CD8-positive, alpha-beta memory T cell (primary cell): ENCODE results near the gene FBXL19. TPM values are rescaled to one million over a fixed set of nuclear protein-coding genes. Genes with fewer than 3 reads are reported as not detected.

ENCODE experiments used
- CTCF ChIA-PET: fragments of 350-600 bp; sonication (Branson Sonifier 250); formaldehyde crosslinking; loops from one replicate; lab custom pipeline; 2021; ENCODE audit warnings: antibody characterized with exemption; lab: Charles Lee
- POLR2A ChIA-PET: fragments of 350-600 bp; sonication (Branson Sonifier 250); formaldehyde crosslinking; loops from one replicate; lab custom pipeline; 2021; ENCODE audit warnings: antibody characterized with exemption; lab: Charles Lee
- DNase-seq, 5 donors: peaks; one replicate each; pipeline versions ENCODE4 v3.0.0 to v3.0.0-alpha.2; 2020 to 2022; ENCODE audit warnings: mixed read lengths in 1 of 5
- H3K27ac ChIP-seq: one replicate; pipeline ENCODE4 v1.7.0; 2013; ENCODE audit warnings: low read depth, mild to moderate bottlenecking, low read length, moderate library complexity
- H3K27me3 ChIP-seq: 2 replicates; pipeline ENCODE4 v1.7.0; 2013; ENCODE audit warnings: low read length, mild to moderate bottlenecking; ENCODE audit not compliant: insufficient read depth, poor library complexity, severe bottlenecking
- H3K36me3 ChIP-seq: 2 replicates; pipeline ENCODE4 v1.7.0; 2013; ENCODE audit warnings: mild to moderate bottlenecking, low read length, moderate library complexity; ENCODE audit not compliant: insufficient read depth
- H3K4me1 ChIP-seq: 2 replicates; pipeline ENCODE4 v1.7.0; 2013; ENCODE audit warnings: mild to moderate bottlenecking, low read length, moderate library complexity; ENCODE audit not compliant: insufficient read depth
- H3K4me3 ChIP-seq: 2 replicates; pipeline ENCODE4 v1.7.0; 2013; ENCODE audit warnings: mild to moderate bottlenecking, low read length
- H3K9me3 ChIP-seq: 2 replicates; pipeline ENCODE4 v1.7.0; 2013; ENCODE audit warnings: mild to moderate bottlenecking, low read length
- H3K27ac Mint-ChIP-seq, 8 donors: one replicate each; pipeline ENCODE4 v1.8.0; 2020 to 2021; ENCODE audit warnings: mixed read lengths in 8 of 8, mild to moderate bottlenecking in 6 of 8, inconsistent platforms in 3 of 8, moderate library complexity in 3 of 8
- H3K27me3 Mint-ChIP-seq, 2 donors: one replicate each; pipeline ENCODE4 v1.8.0; 2020 to 2021; ENCODE audit warnings: mixed read lengths in 2 of 2, mild to moderate bottlenecking in 1 of 2, moderate library complexity in 1 of 2
- H3K36me3 Mint-ChIP-seq, 3 donors: one replicate each; pipeline ENCODE4 v1.8.0; 2020 to 2021; ENCODE audit warnings: mixed read lengths in 3 of 3, inconsistent platforms in 1 of 3, mild to moderate bottlenecking in 1 of 3
- H3K4me1 Mint-ChIP-seq, 3 donors: one replicate each; pipeline ENCODE4 v1.8.0; 2020 to 2021; ENCODE audit warnings: mixed read lengths in 3 of 3, inconsistent platforms in 1 of 3, mild to moderate bottlenecking in 1 of 3
- H3K4me3 Mint-ChIP-seq, 7 donors: one replicate each; pipeline ENCODE4 v1.8.0; 2020 to 2021; ENCODE audit warnings: mixed read lengths in 7 of 7, mild to moderate bottlenecking in 6 of 7, moderate library complexity in 4 of 7, inconsistent platforms in 2 of 7
- H3K9me3 Mint-ChIP-seq, 5 donors: one replicate each; pipeline ENCODE4 v1.8.0; 2020 to 2022; ENCODE audit warnings: mixed read lengths in 5 of 5, mild to moderate bottlenecking in 3 of 5, moderate library complexity in 2 of 5, inconsistent platforms in 1 of 5
- polyA plus RNA-seq: library from polyadenylated mRNA; unstranded; fragments of 300-500 nt; fragmentation: Illumina TruSeq; gene quantifications from one replicate; pipeline ENCODE4 v1.2.3, GENCODE V29; 2021
- total RNA-seq, 2 experiments: library from RNA; stranded (reverse); gene quantifications; one replicate each; pipeline ENCODE4 v1.2.3, GENCODE V29; 2021

Gene FBXL19
- total and polyA plus RNA-seq, 3 experiments from 2014 or later = 0.25 to 29.2 (median 28.7) TPM

DNA sequence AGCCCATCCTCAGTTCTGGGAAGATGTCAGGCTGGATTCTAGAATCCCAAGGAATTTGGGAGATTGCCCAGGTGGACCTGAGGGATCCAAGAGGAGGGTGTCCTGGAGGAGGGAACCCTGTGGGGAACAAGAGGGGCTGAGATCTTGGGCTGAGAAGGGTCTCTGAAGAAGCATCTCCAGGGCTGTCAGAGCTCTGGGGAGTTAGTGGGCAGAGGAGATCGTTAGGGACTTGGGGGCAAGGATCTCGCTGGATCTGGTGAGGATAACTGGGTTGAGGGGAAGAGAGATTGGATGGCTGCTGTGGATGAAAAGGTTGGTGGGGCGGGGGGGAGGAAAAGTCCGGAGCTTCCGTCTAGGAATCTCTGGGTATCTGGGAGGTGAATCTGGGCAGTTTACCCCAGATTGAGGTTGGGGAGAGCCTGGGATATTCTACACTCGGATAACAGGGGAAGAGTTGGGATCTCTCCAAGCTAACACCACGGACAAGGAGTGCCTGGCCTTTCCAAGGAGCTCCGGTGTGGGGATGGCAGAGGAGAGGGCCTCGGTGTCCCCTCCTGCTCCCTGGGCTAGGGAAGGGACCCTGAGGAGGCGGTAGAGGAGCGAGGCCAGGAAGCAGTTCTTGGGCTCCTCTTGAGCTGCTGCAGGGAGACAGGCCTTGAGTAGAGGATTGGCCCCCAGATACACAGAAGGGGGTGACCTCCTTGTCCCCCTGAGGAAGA lies 1.7 kb downstream of the FBXL19 start:
- H3K36me3 ChIP-seq = no peaks in the 10 kb centered on the region
- H3K4me3 Mint-ChIP-seq = peak overlapping the region; percentile 64 to 84 (median 71)
- H3K9me3 Mint-ChIP-seq = no peaks in the 10 kb centered on the region
- ChIA-PET CTCF (interaction anchor here (1.0 to 2.1 kb wide), 3 partner anchors 10 to 18 kb away, joined by 4 to 5 read pairs (median 4); no protein-coding TSS in a partner anchor), POLR2A (no interaction called here)
- H3K9me3 ChIP-seq = no peaks in the 10 kb centered on the region
- H3K4me3 ChIP-seq = no peak overlapping the region
- H3K27me3 Mint-ChIP-seq = no peaks in the 10 kb centered on the region
- peak overlapping the region in 7 of 8 donors; percentile 9 to 88 (median 46) for H3K27ac Mint-ChIP-seq
- no peak overlapping the region for H3K27ac ChIP-seq
- no peaks in the 10 kb centered on the region for H3K27me3 ChIP-seq
- no peak for DNase-seq
- no peaks in the 10 kb centered on the region for H3K4me1 ChIP-seq
- peaks cover 15 to 33% (median 16%) of the 10 kb centered on the region in 3 donors for H3K4me1 Mint-ChIP-seq
- peaks cover 0 to 20% (median 0%) of the 10 kb centered on the region in 3 donors for H3K36me3 Mint-ChIP-seq

DNA sequence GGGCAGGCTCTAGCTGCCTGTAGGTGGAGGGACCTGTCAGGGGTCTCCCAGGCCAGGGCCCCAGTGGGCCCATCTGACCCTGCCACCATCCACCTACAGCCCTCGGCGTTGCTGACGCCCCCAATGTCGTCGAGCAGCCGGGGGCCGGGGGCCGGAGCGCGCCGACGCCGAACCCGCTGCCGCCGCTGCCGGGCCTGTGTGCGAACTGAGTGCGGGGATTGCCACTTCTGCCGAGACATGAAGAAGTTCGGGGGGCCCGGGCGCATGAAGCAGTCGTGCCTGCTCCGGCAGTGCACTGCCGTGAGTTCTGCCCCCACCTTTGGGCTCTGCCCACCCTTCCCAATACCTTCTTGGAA lies 2.2 kb downstream of the FBXL19 start:
- H3K9me3 ChIP-seq = no peaks in the 10 kb centered on the region
- POLR2A ChIA-PET = no interaction called here
- H3K27ac Mint-ChIP-seq = peak overlapping the region in 2 of 8 donors; percentile 41 to 46

DNA sequence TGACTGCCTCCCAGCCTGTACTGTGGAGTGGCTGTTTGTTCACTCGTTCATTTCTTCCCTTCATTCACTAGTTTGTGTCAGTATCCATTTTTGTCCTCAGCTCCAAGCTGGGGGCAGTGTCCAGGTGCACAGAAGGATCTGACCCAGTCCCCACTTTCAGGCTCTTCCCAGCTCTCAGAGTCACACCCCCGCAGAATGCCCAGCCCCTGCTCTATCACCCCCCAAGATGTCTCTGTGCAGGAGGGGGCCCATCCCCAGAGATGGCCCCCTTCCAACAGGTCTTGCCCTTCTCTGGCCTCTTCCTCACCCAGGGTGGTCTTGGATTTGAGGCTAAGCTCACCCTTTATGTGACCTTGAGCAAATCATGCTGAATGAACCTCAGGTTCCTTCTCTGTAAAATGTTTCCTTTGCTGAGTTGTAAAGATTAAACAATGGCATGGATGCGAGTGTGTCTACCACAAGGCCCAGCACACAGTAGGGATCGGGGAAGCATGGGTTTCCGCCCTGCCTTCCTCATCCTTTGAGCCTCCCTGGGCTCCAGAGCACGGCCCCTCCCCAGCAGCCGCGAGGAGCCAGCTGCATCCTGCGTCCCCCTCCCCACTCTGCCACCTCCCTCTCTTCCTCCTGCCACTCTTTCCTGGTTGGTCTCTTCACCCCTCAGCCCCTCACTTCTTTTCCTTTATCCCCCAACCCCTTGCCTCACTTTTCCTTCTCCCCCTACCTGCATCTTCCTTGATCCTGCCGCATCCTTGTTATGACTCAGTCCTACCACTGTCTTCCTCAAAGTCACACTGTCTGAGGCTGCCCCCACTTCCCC lies 2.8 kb downstream of the FBXL19 start:
- ChIA-PET POLR2A (interaction anchor here (1.5 kb wide), 1 partner anchor 10 kb away, joined by 3 read pairs; no protein-coding TSS in a partner anchor), CTCF (interaction anchor here (0.6 to 2.1 kb wide), 5 partner anchors 8 to 82 kb away, joined by 3 to 7 read pairs (median 4); no protein-coding TSS in a partner anchor)
- Mint-ChIP-seq H3K4me3 (peak overlapping the region; percentile 29 to 87 (median 52)), H3K36me3 (peaks cover 0 to 29% (median 3%) of the 10 kb centered on the region in 3 donors), H3K4me1 (peaks cover 15 to 33% (median 16%) of the 10 kb centered on the region in 3 donors), H3K27me3 (no peaks in the 10 kb centered on the region), H3K9me3 (no peaks in the 10 kb centered on the region), H3K27ac (peak overlapping the region in 5 of 8 donors; percentile 33 to 83 (median 43))
- H3K27ac ChIP-seq = no peak overlapping the region
- H3K36me3 ChIP-seq = no peaks in the 10 kb centered on the region
- H3K9me3 ChIP-seq = no peaks in the 10 kb centered on the region
- no peak for DNase-seq
- no peaks in the 10 kb centered on the region for H3K27me3 ChIP-seq
- H3K4me3 ChIP-seq = no peak overlapping the region
- no peaks in the 10 kb centered on the region for H3K4me1 ChIP-seq

More for the DNA sequence above, 2.2 kb downstream of the FBXL19 start:
- H3K4me3 ChIP-seq = no peak overlapping the region
- no peaks in the 10 kb centered on the region for H3K27me3 Mint-ChIP-seq
- H3K4me3 Mint-ChIP-seq = peak overlapping the region in 4 of 7 donors; percentile 29 to 87 (median 70)
- DNase-seq = no peak
- H3K27me3 ChIP-seq = no peaks in the 10 kb centered on the region
- peaks cover 0 to 23% (median 0%) of the 10 kb centered on the region in 3 donors for H3K36me3 Mint-ChIP-seq
- H3K9me3 Mint-ChIP-seq = no peaks in the 10 kb centered on the region
- H3K36me3 ChIP-seq = no peaks in the 10 kb centered on the region
- peaks cover 15 to 33% (median 16%) of the 10 kb centered on the region in 3 donors for H3K4me1 Mint-ChIP-seq
- H3K4me1 ChIP-seq = no peaks in the 10 kb centered on the region
- CTCF ChIA-PET = interaction anchor here (1.4 to 2.1 kb wide), 2 partner anchors 9 to 17 kb away, joined by 4 to 5 read pairs; no protein-coding TSS in a partner anchor
- H3K27ac ChIP-seq = no peak overlapping the region

DNA sequence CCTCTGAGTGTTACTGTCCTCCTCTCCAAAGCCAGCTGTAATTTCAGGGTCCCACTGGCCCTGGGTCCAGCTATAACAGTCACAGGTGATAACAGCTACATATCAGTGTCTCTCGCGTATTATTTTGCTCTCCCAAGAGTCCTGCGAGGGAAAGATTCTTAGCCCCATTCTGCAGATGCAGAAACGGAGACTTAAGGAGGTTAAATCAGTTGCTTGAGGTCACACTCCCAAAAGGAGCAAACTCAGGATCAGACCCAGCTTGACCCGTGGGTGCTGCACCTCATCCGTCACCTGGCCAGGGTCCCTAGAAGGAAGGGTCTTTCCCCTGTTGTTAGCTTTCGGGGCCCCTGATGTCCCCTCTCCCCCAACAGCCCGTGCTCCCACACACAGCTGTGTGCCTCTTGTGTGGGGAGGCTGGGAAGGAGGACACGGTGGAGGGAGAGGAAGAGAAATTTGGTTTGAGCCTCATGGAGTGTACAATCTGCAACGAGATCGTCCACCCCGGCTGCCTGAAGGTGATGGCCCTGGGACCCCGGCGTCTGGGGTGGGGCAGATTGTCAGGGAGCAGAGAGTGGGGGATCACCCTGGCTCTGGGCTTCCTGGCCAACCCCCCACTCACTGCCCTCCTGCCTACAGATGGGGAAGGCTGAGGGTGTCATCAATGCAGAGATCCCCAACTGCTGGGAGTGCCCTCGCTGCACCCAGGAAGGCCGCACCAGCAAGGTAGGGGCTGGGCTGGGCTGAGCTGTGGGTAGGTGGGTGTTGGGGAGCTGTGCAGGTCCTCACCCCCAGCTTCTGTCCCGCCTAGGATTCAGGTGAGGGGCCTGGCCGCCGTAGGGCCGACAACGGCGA lies 3.8 kb downstream of the FBXL19 start:
- POLR2A ChIA-PET = interaction anchor here (1.5 kb wide), 1 partner anchor 9 kb away, joined by 3 read pairs; no protein-coding TSS in a partner anchor
- Histone ChIP-seq H3K4me1 (no peaks in the 10 kb centered on the region), H3K9me3 (no peaks in the 10 kb centered on the region), H3K27ac (no peak overlapping the region), H3K4me3 (no peak overlapping the region), H3K36me3 (peaks cover 2% of the 10 kb centered on the region), H3K27me3 (no peaks in the 10 kb centered on the region)
- no peak overlapping the region for H3K27ac Mint-ChIP-seq
- H3K36me3 Mint-ChIP-seq = peaks cover 0 to 31% (median 3%) of the 10 kb centered on the region in 3 donors
- no peaks in the 10 kb centered on the region for H3K27me3 Mint-ChIP-seq
- CTCF ChIA-PET = interaction anchor here (0.6 to 1.2 kb wide), 4 partner anchors 9 to 83 kb away, joined by 3 to 7 read pairs (median 3); no protein-coding TSS in a partner anchor
- peak overlapping the region in 1 of 7 donors; percentile 28 for H3K4me3 Mint-ChIP-seq
- no peak for DNase-seq
- no peaks in the 10 kb centered on the region for H3K9me3 Mint-ChIP-seq
- peaks cover 11 to 29% (median 15%) of the 10 kb centered on the region in 3 donors for H3K4me1 Mint-ChIP-seq

DNA sequence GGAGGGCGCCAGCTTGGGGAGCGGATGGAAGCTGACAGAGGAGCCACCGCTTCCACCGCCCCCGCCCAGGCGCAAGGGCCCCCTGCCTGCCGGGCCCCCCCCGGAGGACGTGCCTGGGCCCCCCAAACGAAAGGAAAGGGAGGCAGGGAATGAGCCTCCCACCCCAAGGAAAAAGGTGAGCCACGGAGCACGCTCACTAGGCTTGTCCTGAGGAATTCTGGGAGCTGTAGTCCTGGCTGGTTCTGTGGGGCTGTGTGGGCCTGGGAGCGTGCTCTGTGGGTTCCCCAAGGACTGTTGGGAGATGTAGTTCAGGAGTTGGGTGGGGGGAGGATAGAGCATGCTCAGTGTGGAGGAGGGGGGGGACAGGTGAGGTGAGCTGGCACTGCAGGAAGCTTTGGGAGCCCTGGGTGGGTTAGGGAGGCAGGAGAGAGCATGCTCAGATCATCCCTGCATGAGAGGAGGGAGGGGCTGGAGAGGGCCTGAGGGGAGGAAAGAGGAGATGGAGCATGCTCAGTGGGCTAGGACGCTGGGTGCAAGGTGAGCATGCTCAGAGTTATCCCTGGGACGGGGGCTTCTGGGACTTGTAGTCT lies 4.5 kb downstream of the FBXL19 start:
- H3K9me3 Mint-ChIP-seq = no peaks in the 10 kb centered on the region
- H3K4me1 Mint-ChIP-seq = peaks cover 9 to 27% (median 12%) of the 10 kb centered on the region in 3 donors
- peak overlapping the region in 1 of 7 donors; percentile 44 for H3K4me3 Mint-ChIP-seq
- Histone ChIP-seq H3K9me3 (no peaks in the 10 kb centered on the region), H3K4me1 (no peaks in the 10 kb centered on the region), H3K27me3 (no peaks in the 10 kb centered on the region), H3K36me3 (peaks cover 4% of the 10 kb centered on the region), H3K27ac (no peak overlapping the region), H3K4me3 (no peak overlapping the region)
- peaks cover 0 to 30% (median 5%) of the 10 kb centered on the region in 3 donors for H3K36me3 Mint-ChIP-seq
- H3K27me3 Mint-ChIP-seq = no peaks in the 10 kb centered on the region
- H3K27ac Mint-ChIP-seq = peak overlapping the region in 1 of 8 donors; percentile 42
- ChIA-PET POLR2A (no interaction called here), CTCF (interaction anchor here (1.2 to 2.0 kb wide), 3 partner anchors 13 to 83 kb away, joined by 3 to 7 read pairs (median 5); no protein-coding TSS in a partner anchor)
- DNase-seq = peak in 1 of 5 donors; percentile 25

DNA sequence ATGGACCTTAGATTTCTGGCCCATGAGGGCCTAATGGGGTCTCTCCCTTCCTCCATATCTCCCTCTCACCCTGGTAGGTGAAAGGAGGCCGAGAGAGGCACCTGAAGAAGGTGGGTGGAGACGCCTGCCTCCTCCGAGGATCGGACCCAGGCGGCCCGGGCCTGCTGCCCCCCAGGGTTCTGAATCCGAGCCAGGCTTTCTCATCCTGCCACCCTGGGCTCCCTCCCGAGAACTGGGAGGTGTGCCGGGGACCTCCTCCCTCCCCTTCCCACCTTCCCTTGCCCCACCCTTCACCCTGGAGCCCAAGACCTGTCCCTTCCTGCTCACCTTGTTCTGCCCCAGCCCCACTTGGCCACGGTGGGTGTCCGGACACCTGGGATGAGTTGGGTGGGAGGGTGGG lies 5.0 kb downstream of the FBXL19 start:
- H3K36me3 Mint-ChIP-seq = peaks cover 0 to 26% (median 5%) of the 10 kb centered on the region in 3 donors
- DNase-seq = no peak
- H3K9me3 ChIP-seq = no peaks in the 10 kb centered on the region
- H3K4me3 ChIP-seq = no peak overlapping the region
- ChIA-PET POLR2A (no interaction called here), CTCF (interaction anchor here (1.2 to 2.0 kb wide), 2 partner anchors 14 to 84 kb away, joined by 3 to 5 read pairs; no protein-coding TSS in a partner anchor)
- H3K27me3 ChIP-seq = no peaks in the 10 kb centered on the region
- no peaks in the 10 kb centered on the region for H3K9me3 Mint-ChIP-seq
- no peak overlapping the region for H3K27ac ChIP-seq
- no peak overlapping the region for H3K27ac Mint-ChIP-seq
- H3K4me1 Mint-ChIP-seq = peaks cover 7 to 23% (median 12%) of the 10 kb centered on the region in 3 donors
- H3K36me3 ChIP-seq = peaks cover 4% of the 10 kb centered on the region
- no peaks in the 10 kb centered on the region for H3K27me3 Mint-ChIP-seq
- no peaks in the 10 kb centered on the region for H3K4me1 ChIP-seq
- H3K4me3 Mint-ChIP-seq = no peak overlapping the region

DNA sequence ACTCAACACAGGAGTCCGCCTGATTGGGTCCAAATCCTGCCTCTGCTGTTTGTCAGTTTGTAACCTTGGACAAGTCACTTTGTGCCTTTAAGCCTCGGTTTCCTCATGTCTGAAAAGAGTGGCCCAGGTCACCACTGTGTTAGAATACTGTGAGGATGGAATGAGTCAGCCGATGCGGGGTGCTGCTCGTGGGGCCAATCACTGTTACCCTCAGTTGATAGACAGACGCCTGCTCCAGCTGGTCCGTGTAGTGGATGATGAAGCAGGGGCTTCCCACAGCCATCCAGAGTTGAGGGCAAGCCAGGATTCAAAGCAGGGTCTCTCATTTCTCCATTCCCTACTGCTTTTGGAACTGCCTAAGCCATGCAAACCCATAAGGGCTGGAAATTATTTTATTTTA lies 5.8 kb downstream of the FBXL19 start:
- no peak overlapping the region for H3K4me3 ChIP-seq
- Mint-ChIP-seq H3K27me3 (no peaks in the 10 kb centered on the region), H3K4me1 (peaks cover 7 to 23% (median 12%) of the 10 kb centered on the region in 3 donors), H3K4me3 (no peak overlapping the region), H3K27ac (no peak overlapping the region), H3K36me3 (peaks cover 0 to 26% (median 5%) of the 10 kb centered on the region in 3 donors), H3K9me3 (no peaks in the 10 kb centered on the region)
- CTCF ChIA-PET = interaction anchor here (2.0 kb wide), 1 partner anchor 13 kb away, joined by 5 read pairs; no protein-coding TSS in a partner anchor
- no peak for DNase-seq
- H3K27ac ChIP-seq = no peak overlapping the region
- H3K27me3 ChIP-seq = no peaks in the 10 kb centered on the region
- no peaks in the 10 kb centered on the region for H3K4me1 ChIP-seq
- H3K36me3 ChIP-seq = peaks cover 4% of the 10 kb centered on the region
- POLR2A ChIA-PET = no interaction called here
- no peaks in the 10 kb centered on the region for H3K9me3 ChIP-seq
